SW480 (cell line): ENCODE results near the gene OR7D4.
A peak's percentile ranks its signal among the peaks of the same experiment; 100 is the strongest.
"Not testable (repeated sequence)": the region's sequence is repeated elsewhere in the genome, so short reads cannot be mapped to it uniquely, and the experiment has no call there.

ENCODE experiments used
- DNase-seq: peaks from one replicate; pipeline ENCODE4 v3.0.0-alpha.2; 2016; ENCODE audit warnings: low spot score

OR7D4 gene

DNA sequence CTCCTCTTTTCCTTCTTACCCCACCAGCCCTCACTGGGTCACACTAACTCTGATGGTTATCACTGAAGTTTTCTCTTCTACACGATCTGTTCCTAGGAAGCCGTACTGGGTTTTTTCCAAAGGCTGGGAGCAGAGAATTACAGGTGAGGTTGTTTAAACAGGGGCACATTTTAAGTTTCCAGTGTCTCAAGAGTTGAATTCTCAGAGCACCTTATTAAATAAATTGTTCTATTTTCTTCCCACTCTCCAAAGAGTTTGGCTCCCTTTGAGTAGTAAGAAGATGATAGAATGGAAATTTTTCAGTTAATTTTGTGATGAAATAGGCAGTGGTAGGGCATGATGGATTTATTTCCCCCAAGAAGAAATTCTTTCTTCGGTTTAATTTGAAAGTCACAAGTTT is at the start of gene OR7D4:
Gene OR7D4, minus strand, starts transcription at position 101 of the 400 bp plus-strand sequence. CDS start 4,752 bp downstream, outside the sequence.
- DNase-seq = no peak

DNA sequence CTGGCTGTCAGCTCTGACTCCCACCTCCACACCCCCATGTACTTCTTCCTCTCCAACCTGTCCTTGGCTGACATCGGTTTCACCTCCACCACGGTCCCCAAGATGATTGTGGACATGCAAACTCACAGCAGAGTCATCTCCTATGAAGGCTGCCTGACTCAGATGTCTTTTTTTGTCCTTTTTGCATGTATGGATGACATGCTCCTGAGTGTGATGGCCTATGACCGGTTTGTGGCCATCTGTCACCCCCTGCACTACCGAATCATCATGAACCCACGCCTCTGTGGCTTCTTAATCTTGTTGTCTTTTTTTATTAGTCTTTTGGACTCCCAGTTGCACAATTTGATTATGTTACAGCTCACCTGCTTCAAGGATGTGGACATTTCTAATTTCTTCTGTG is 31.8 kb upstream of the OR7D4 start:
- DNase-seq = no peak

DNA sequence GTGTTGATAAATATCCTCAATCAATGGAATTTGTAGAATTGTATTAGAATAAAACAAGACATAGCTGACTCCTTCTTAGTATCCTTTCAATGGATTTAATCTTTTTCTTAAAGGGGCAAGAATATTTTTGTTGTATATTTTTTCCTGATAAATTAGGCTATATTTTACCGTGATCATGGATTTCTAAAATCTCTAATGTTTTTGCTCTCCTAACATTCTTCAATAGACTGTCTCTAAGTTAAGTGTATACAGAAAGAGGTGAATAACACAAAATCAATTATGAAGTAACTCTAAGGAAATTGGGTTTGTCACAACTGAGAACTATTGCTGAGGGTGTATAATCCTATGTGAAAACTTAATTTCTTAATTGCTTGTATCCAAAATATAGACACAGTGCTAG is 31.2 kb upstream of the OR7D4 start, which contains the start of gene OR7E24:
Gene OR7E24, plus strand, starts transcription at position 301 of the 400 bp plus-strand sequence. CDS start 114 bp downstream, outside the sequence.
- DNase-seq = no peak

DNA sequence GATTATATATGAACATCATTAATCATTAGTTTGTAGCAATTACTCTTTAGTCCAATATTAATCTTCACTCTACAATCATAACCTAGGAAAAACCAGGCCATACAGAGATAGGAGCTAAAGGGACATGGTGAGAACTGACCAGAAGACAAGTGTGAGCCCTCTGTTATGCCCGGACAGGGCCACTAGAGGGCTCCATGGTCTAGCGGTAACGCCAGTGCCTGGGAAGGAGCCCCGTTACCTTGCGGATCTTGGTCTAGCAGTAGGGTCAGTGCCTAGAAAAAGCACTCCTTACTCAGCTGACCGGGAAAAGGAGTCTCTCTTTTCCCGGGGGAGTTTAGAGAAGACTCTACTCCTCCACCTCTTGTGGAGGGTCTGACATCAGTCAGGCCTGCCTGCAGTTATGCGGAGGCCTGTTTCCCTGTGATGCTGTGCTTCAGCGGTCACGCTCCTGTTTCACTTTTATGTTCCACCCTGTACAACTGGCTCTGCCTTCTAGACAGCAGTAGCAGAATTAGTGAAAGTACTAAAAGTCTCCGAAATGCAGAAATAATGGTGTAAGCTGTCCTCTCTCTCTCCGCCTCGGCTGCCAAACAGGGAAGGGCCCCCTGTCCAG is 13.8 kb downstream of the OR7D4 start:
- DNase-seq = peak; percentile 58

DNA sequence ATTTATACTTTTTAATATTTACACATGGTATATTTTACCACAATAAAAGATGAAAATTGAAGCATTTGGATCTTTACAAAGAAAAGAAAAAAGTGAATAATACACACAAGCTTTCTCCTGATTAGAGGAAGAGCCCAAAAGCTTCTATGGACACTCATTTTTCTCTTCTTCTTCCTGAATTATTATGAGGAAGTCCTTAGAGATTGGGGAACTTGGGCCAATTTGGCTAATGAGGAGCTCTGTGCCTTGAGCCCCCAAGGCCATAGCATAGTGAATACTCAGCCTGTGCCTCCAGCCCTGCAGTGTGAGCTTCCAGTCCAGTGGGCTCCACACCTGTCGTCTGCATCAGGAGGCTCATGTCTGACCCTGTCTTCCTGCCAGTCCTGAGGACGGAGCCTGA is 21.3 kb downstream of the OR7D4 start:
- not testable (repeated sequence) for DNase-seq

DNA sequence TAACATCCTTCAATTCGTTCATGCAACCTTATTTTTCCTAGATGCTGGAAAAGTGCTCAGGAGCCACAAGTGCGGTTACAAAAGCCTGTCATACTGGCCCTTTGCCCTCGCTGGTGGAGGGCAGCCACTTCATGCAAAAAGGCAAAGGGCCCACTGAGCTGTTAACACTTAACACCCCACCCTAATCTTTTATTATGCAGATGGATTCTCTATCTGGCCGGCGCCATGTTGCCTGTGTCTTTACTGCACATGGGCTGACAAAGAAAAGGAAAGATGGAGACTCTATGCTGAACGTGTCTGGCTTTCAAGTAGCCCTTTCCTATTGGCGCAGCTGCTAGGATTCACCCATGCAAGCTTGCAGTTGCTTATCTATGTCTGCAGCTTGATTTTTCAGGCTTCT is 29.9 kb downstream of the OR7D4 start:
- DNase-seq = no peak

DNA sequence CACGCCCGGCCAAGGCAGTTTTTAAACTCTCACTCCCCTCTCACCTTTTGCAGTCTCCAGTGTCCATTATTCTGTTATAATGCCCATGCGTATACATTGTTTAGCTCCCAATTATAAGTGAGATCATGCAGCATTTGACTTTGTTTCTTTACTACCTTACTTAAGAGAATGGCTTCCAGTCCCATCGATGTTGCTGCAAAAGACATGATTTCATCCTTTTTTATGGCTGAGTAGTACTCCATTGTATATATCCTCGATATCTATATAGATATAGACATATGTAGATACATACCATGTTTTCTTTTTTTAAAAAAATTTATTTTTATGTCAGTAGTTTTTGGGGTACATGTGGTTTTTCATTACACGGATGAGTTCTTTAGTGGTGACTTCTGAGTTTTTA is 32.2 kb downstream of the OR7D4 start:
- DNase-seq = no peak

DNA sequence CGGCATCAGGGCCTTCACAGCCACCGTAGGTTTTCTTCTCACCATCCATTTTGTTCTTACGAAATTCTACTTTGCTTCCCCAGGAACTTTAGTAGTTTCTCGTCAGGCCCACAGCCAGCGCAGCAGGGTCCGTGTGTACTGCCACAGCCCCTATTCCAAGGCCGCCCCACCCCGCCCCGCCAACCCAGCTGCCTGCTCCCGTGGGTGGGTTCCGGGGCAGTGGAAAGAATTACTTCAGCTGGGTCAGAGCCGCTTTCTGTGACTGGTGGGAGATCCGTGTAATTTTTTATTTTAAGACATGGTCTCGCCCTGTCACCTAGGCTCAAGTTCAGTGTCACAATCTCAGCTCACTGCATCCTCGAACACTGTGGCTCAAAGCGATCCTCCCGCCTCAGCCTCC is 36.4 kb downstream of the OR7D4 start:
- no peak for DNase-seq

DNA sequence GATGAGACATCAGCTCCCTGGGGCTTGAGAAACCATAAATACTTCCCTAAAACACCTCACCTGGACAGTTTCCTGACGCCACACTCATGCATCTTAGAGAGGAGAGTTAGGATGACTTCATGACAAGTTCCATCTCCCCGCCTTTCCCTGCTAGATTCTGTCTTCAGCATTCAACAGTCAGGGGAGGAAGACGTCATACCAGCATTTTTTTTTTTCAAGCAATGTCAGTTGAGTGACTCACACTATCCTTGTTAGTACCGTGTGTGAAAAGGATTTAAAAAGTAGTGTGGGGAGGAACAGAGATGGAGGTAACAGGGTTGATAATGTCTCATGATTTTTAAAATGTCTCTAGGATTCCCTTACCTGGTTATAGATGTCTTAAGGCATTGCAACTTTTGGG is 40.5 kb downstream of the OR7D4 start, which contains the start of gene OR7D2:
Gene OR7D2, plus strand, starts transcription at position 79 of the 400 bp plus-strand sequence. CDS start 6,803 bp downstream, outside the sequence.
- no peak for DNase-seq

DNA sequence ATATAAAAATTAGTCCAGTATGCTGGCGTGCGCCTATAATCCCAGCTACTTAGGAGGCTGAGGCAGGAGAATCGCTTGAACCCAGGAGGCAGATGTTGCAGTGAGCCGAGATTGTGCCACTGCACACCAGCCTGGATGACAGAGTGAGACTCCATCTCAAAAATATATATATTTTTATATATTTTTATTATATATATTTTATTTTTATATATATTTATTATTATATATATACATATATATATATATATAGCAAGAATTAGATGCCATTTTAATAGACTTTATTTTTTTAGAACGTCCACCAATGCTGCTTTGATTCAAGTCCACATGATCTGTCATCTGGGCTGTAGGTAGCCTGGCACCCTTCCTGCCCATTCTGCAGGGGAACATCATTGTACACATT is 44.1 kb downstream of the OR7D4 start:
- DNase-seq = no peak

DNA sequence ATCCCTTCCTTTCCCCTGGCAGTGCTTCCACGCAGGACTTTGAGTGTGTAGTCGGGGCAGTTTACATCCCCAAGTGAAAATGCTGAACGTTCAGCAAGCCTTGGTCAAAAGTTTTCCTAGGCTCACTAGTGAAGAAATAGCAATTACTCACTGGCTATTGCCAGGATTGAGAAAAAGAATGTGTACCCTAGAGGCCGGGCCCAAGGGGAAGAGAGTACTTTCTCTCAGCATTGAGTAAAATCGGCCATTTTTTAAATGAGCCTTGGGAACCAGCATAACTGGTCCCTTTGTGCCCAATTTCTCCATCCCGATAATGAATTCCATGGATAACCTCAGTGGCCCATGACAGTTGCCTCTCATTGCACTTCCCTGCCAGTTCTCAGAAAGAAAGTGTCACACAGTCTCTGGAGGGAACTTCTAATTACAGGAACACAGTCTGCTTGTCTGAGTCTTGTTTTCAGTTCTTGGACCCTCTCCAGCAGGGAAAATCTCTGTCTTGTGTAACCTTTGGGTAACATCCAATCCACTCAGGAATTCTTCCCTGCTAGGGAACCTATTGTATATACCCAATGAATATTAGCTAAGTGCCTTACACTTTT is 47.9 kb downstream of the OR7D4 start:
- DNase-seq = no peak

DNA sequence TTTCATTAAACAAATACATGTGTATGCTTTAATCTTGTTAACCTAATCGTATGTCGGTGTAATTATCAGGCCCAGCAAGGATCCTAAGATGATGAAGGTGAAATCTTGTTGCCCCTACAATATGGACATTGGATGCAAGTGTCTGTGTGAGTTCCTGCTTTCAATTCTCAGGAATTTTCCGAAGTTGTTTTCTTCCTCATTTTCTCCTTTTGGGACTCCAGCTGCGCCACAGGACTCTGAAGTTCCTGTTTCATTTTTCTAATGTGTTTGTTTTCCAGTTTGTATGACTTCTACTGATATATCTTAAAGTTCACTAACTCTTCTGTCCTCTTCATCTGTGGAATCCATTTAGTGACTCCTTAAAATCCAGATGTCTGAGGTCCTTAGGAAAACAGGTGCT is 52.5 kb downstream of the OR7D4 start:
- no peak for DNase-seq

DNA sequence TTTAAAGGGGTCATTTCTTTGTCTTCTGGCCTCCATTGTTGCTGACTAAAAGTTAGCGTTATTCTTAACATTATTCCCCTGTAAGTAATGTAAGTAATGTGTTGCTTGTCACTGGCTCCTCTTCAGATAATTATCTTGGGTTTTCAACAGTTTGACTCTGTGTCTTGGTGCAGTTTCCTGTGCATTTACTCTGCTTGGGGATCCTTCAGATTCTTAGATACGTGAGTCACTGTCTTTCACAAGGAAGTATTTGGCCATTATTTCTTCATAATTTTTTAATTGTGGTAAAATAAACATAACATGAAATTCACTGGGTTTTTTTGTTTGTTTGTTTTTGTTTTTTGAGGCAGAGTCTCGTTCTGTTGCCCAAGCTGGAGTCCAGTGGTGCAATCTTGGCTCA is 54.1 kb downstream of the OR7D4 start:
- no peak for DNase-seq

DNA sequence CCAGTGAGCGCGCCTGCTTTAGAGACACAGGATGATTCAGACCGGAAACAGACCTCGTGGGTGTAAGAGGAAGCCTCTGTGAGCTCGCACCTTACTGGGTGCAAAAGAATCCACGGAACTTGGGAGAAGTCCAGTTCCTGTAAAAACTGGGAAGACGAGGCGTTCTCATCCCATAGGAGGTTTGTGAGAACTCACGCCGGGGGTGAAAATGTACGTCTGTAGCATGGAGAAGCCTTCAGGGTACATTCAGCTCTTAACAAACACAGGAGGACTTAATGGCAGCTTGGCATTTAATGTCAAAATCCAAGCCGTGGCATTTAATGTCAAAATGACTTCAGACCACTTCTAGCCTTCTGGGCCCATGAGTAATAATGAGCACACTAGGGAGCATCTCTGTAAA is 58.0 kb downstream of the OR7D4 start:
- DNase-seq = no peak
